ENCODE results near the gene PATJ.

DNA sequence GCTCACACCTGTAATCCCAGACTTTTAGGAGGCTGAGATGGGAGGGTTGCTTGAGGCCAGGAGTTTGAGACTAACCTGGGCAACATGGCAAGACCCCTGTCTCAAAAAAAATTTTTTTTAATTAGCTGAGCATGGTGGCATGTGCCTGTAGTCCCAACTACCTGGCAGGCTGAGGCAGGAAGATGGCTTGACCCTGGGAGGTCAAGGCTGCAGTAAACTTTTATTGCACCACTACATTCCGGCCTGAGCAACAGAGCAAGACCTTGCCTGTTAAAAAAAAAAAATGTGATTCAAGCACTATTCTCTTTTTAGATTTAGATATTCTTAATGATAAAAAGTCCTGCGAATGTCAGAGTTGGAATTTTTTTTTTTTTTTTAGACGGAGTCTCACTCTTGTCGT, 349.8 kb downstream of the PATJ start:
- TF ChIP-seq CTCF (conservative IDR thresholded peaks at IDR 0.05; ENCODE audit: low read length) (no peak), EZH2phosphoT487 (IDR thresholded peaks at IDR 0.05; ENCODE audit: borderline replicate concordance) (no peak)

Measured in Loucy (cell line).